ENCODE measurements around the gene TREX2. TPM values are rescaled to one million over a fixed set of nuclear protein-coding genes. Genes with fewer than 3 reads are reported as not detected.

The TREX2 gene
- total and polyA plus RNA-seq, 9 donors: 0.35 to 2.3 (median 0.77) TPM; not detected in 2

DNA sequence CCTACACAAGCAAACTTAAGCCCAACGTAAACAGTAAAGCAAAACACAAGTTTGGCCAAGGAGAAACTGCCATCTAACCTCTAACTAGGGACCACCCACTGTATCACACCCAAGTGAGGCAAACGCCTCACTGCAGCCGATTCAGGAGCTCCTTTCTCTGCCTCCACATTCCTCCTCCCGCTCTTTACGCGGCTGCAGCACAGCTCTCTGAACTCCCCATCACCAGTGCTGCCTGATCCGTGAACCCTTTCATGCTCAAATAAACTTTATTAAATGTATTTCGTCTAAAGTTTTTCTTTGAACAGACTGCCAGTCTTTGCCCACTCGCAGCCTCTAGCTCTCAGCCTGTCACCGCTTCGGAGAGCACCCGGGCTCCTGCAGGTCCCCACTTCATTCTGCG is 51.2 kb downstream of the TREX2 start:
- WGBS, 3 donors: 50 to 59% (median 56%) methylated on average over 13 of the region's 13 CpGs
- no peaks in the 10 kb centered on the region for H3K36me3 ChIP-seq
- no peaks in the 10 kb centered on the region for H3K9me3 ChIP-seq
- H3K27ac ChIP-seq: no peak overlapping the region
- TF ChIP-seq, protein P1, sequence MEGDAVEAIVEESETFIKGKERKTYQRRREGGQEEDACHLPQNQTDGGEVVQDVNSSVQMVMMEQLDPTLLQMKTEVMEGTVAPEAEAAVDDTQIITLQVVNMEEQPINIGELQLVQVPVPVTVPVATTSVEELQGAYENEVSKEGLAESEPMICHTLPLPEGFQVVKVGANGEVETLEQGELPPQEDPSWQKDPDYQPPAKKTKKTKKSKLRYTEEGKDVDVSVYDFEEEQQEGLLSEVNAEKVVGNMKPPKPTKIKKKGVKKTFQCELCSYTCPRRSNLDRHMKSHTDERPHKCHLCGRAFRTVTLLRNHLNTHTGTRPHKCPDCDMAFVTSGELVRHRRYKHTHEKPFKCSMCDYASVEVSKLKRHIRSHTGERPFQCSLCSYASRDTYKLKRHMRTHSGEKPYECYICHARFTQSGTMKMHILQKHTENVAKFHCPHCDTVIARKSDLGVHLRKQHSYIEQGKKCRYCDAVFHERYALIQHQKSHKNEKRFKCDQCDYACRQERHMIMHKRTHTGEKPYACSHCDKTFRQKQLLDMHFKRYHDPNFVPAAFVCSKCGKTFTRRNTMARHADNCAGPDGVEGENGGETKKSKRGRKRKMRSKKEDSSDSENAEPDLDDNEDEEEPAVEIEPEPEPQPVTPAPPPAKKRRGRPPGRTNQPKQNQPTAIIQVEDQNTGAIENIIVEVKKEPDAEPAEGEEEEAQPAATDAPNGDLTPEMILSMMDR (IDR thresholded peaks at IDR 0.05): no peak
- TF ChIP-seq POLR2A (IDR thresholded peaks at IDR 0.05): no peak
- TF ChIP-seq EP300 (IDR thresholded peaks at IDR 0.05): no peak
- H3K27me3 ChIP-seq: no peaks in the 10 kb centered on the region
- H3K4me3 ChIP-seq: no peak overlapping the region
- peak in 2 of 5 donors; percentile 3 to 31 for DNase-seq
- H3K4me1 ChIP-seq (ENCODE audit: insufficient read depth): peaks cover 2% of the 10 kb centered on the region
- intact Hi-C loops (cut with DNase I): no loop called here

Small RNAs within 50 kb of the gene (small RNA-seq; reads per million reads assigned to genes)
- gene RN7SL667P: not detected

Other genes starting within 250 kb of the TREX2 start
- gene PNMA6F, start 124.3 kb downstream of the TREX2 start, total RNA-seq: not detected
- under 1 TPM in 1 of 2 donors, not detected in 1; 0.04 TPM for gene PNMA6F, start 124.3 kb downstream of the TREX2 start, polyA plus RNA-seq
- gene ZNF275, start 111.9 kb downstream of the TREX2 start, total RNA-seq: 10 to 100 TPM; 27.5 to 75.9 (median 50.1) TPM
- gene ZNF275, start 111.9 kb downstream of the TREX2 start, polyA plus RNA-seq: 10 to 100 TPM; 42.7 to 49.6 TPM
- 1 to 10 TPM in 5 of 7 donors, under 1 TPM in 2; 0.24 to 3.5 (median 2.5) TPM for gene PNMA6E, start 44.7 kb downstream of the TREX2 start, total RNA-seq
- 1 to 10 TPM in 1 of 2 donors, under 1 TPM in 1; 0.10 to 3.5 TPM for gene PNMA6E, start 44.7 kb downstream of the TREX2 start, polyA plus RNA-seq
- 1 to 10 TPM; 3.6 to 9.4 (median 4.0) TPM for gene ZFP92, start 34.6 kb downstream of the TREX2 start, total RNA-seq
- gene ZFP92, start 34.6 kb downstream of the TREX2 start, polyA plus RNA-seq: 1 to 10 TPM; 2.7 to 3.9 TPM
- 10 to 100 TPM in 6 of 7 donors, 1 to 10 TPM in 1; 9.3 to 28.7 (median 18.7) TPM for gene HAUS7, start 24.5 kb upstream of the TREX2 start, total RNA-seq
- 10 to 100 TPM; 11.3 to 22.7 TPM for gene HAUS7, start 24.5 kb upstream of the TREX2 start, polyA plus RNA-seq
- gene BGN, start 48.9 kb upstream of the TREX2 start, total RNA-seq: 10 to 100 TPM; 10.0 to 72.3 (median 31.2) TPM
- 10 to 100 TPM; 81.6 to 81.7 TPM for gene BGN, start 48.9 kb upstream of the TREX2 start, polyA plus RNA-seq
- gene ATP2B3, start 71.6 kb upstream of the TREX2 start, total RNA-seq: 1 to 10 TPM in 1 of 7 donors, under 1 TPM in 2, not detected in 4; 0.23 to 1.6 (median 0.27) TPM
- under 1 TPM in 1 of 2 donors, not detected in 1; 0.01 TPM for gene ATP2B3, start 71.6 kb upstream of the TREX2 start, polyA plus RNA-seq
- 10 to 100 TPM; 15.5 to 20.0 (median 19.3) TPM for gene CCNQ, start 153.1 kb upstream of the TREX2 start, total RNA-seq
- gene CCNQ, start 153.1 kb upstream of the TREX2 start, polyA plus RNA-seq: 10 to 100 TPM; 16.8 to 23.8 TPM
- gene DUSP9, start 201.1 kb upstream of the TREX2 start, total RNA-seq: 1 to 10 TPM in 3 of 7 donors, under 1 TPM in 4; 0.12 to 3.7 (median 0.74) TPM
- under 1 TPM in 1 of 2 donors, not detected in 1; 0.28 TPM for gene DUSP9, start 201.1 kb upstream of the TREX2 start, polyA plus RNA-seq
- 1 to 10 TPM in 4 of 7 donors, under 1 TPM in 2, not detected in 1; 0.51 to 5.9 (median 1.6) TPM for gene PNCK, start 227.8 kb upstream of the TREX2 start, total RNA-seq
- gene PNCK, start 227.8 kb upstream of the TREX2 start, polyA plus RNA-seq: 1 to 10 TPM in 1 of 2 donors, under 1 TPM in 1; 0.87 to 1.1 TPM
- gene SLC6A8, start 241.9 kb upstream of the TREX2 start, total RNA-seq: 10 to 100 TPM in 5 of 7 donors, 1 to 10 TPM in 2; 6.3 to 23.5 (median 16.3) TPM
- gene SLC6A8, start 241.9 kb upstream of the TREX2 start, polyA plus RNA-seq: 10 to 100 TPM in 1 of 2 donors, 1 to 10 TPM in 1; 7.5 to 10.0 TPM

All from ovary (tissue), 9 donors.